ENCODE results near the gene KSR1.

Gene KSR1

GRCh38 chr17:27525316-27525715 lies 69.1 kb downstream of the KSR1 start (continued):
- TF ChIP-seq, protein P1, sequence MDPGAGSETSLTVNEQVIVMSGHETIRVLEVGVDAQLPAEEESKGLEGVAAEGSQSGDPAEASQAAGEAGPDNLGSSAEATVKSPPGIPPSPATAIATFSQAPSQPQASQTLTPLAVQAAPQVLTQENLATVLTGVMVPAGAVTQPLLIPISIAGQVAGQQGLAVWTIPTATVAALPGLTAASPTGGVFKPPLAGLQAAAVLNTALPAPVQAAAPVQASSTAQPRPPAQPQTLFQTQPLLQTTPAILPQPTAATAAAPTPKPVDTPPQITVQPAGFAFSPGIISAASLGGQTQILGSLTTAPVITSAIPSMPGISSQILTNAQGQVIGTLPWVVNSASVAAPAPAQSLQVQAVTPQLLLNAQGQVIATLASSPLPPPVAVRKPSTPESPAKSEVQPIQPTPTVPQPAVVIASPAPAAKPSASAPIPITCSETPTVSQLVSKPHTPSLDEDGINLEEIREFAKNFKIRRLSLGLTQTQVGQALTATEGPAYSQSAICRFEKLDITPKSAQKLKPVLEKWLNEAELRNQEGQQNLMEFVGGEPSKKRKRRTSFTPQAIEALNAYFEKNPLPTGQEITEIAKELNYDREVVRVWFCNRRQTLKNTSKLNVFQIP (CRISPR knock-in tag; IDR thresholded peaks at IDR 0.05; ENCODE audit: borderline replicate concordance, low read depth), result no peak
- TF ChIP-seq CREB5 (CRISPR knock-in tag; IDR thresholded peaks at IDR 0.05; ENCODE audit: low read depth), result no peak

GRCh38 chr17:27525836-27526603 lies 69.8 kb downstream of the KSR1 start:
- TF ChIP-seq CREB5 (CRISPR knock-in tag; IDR thresholded peaks at IDR 0.05; ENCODE audit: low read depth) (no peak), ZNF70 (CRISPR knock-in tag; IDR thresholded peaks at IDR 0.05) (no peak), ZFP30 (CRISPR knock-in tag; IDR thresholded peaks at IDR 0.05) (no peak), CSDC2 (CRISPR knock-in tag; IDR thresholded peaks at IDR 0.05) (no peak), PPARA (CRISPR knock-in tag; IDR thresholded peaks at IDR 0.05; ENCODE audit: borderline replicate concordance) (no peak), GLIS3 (CRISPR knock-in tag; IDR thresholded peaks at IDR 0.05) (no peak), SNAI2 (CRISPR knock-in tag; IDR thresholded peaks at IDR 0.05) (no peak), ZNF565 (CRISPR knock-in tag; conservative IDR thresholded peaks at IDR 0.05; ENCODE audit: low read depth) (no peak), TCF4 (CRISPR knock-in tag; IDR thresholded peaks at IDR 0.05; ENCODE audit: borderline replicate concordance) (no peak), RARB (CRISPR knock-in tag; IDR thresholded peaks at IDR 0.05) (no peak), BACH2 (CRISPR knock-in tag; IDR thresholded peaks at IDR 0.05; ENCODE audit: borderline replicate concordance) (no peak), ZNF8 (CRISPR knock-in tag; IDR thresholded peaks at IDR 0.05) (no peak)
- TF ChIP-seq, protein P2, sequence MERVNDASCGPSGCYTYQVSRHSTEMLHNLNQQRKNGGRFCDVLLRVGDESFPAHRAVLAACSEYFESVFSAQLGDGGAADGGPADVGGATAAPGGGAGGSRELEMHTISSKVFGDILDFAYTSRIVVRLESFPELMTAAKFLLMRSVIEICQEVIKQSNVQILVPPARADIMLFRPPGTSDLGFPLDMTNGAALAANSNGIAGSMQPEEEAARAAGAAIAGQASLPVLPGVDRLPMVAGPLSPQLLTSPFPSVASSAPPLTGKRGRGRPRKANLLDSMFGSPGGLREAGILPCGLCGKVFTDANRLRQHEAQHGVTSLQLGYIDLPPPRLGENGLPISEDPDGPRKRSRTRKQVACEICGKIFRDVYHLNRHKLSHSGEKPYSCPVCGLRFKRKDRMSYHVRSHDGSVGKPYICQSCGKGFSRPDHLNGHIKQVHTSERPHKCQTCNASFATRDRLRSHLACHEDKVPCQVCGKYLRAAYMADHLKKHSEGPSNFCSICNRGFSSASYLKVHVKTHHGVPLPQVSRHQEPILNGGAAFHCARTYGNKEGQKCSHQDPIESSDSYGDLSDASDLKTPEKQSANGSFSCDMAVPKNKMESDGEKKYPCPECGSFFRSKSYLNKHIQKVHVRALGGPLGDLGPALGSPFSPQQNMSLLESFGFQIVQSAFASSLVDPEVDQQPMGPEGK (CRISPR knock-in tag; IDR thresholded peaks at IDR 0.05; ENCODE audit: borderline replicate concordance), result no peak
- TF ChIP-seq, protein P1 (CRISPR knock-in tag; IDR thresholded peaks at IDR 0.05; ENCODE audit: borderline replicate concordance, low read depth), result no peak
- TF ChIP-seq, protein P3, sequence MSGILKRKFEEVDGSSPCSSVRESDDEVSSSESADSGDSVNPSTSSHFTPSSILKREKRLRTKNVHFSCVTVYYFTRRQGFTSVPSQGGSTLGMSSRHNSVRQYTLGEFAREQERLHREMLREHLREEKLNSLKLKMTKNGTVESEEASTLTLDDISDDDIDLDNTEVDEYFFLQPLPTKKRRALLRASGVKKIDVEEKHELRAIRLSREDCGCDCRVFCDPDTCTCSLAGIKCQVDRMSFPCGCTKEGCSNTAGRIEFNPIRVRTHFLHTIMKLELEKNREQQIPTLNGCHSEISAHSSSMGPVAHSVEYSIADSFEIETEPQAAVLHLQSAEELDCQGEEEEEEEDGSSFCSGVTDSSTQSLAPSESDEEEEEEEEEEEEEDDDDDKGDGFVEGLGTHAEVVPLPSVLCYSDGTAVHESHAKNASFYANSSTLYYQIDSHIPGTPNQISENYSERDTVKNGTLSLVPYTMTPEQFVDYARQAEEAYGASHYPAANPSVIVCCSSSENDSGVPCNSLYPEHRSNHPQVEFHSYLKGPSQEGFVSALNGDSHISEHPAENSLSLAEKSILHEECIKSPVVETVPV (CRISPR knock-in tag; IDR thresholded peaks at IDR 0.05), result no peak
- TF ChIP-seq, protein P4, sequence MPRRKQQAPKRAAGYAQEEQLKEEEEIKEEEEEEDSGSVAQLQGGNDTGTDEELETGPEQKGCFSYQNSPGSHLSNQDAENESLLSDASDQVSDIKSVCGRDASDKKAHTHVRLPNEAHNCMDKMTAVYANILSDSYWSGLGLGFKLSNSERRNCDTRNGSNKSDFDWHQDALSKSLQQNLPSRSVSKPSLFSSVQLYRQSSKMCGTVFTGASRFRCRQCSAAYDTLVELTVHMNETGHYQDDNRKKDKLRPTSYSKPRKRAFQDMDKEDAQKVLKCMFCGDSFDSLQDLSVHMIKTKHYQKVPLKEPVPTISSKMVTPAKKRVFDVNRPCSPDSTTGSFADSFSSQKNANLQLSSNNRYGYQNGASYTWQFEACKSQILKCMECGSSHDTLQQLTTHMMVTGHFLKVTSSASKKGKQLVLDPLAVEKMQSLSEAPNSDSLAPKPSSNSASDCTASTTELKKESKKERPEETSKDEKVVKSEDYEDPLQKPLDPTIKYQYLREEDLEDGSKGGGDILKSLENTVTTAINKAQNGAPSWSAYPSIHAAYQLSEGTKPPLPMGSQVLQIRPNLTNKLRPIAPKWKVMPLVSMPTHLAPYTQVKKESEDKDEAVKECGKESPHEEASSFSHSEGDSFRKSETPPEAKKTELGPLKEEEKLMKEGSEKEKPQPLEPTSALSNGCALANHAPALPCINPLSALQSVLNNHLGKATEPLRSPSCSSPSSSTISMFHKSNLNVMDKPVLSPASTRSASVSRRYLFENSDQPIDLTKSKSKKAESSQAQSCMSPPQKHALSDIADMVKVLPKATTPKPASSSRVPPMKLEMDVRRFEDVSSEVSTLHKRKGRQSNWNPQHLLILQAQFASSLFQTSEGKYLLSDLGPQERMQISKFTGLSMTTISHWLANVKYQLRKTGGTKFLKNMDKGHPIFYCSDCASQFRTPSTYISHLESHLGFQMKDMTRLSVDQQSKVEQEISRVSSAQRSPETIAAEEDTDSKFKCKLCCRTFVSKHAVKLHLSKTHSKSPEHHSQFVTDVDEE (CRISPR knock-in tag; IDR thresholded peaks at IDR 0.05), result no peak
- no peak for ATAC-seq

Data from SK-N-SH treated with all-trans-retinoic acid at 6 μM for 48 hours (cell line).